HG02870 (cell line): Measurements from ENCODE around the gene CA12.
"Not testable (repeated sequence)": the region's sequence is repeated elsewhere in the genome, so short reads cannot be mapped to it uniquely, and the experiment has no call there.

Source experiments
- ATAC-seq: cut with Tn5 transposase; IDR thresholded peaks from one replicate; pipeline ENCODE4 v1.9.1; 2021; ENCODE audit warnings: mild to moderate bottlenecking, moderate library complexity; ENCODE audit not compliant: unreplicated experiment

The CA12 gene

GRCh38 chr15:63381301-63382204 is at the start of gene CA12:
Gene CA12 (minus strand): TSS chr15:63381846. CDS start chr15:63381720, 126 bp downstream.
- no peak for ATAC-seq

- no peak for ATAC-seq
These were observed 49.3 kb upstream of the CA12 start for GRCh38 chr15:63430766-63431451.

- ATAC-seq = no peak
These were observed 44.9 kb upstream of the CA12 start for GRCh38 chr15:63426552-63426951.

- ATAC-seq = no peak
These were observed 43.9 kb upstream of the CA12 start for GRCh38 chr15:63425426-63425985.

GRCh38 chr15:63422891-63423590 is 41.4 kb upstream of the CA12 start:
- no peak for ATAC-seq

- ATAC-seq = no peak
These were observed 39.8 kb upstream of the CA12 start for GRCh38 chr15:63421433-63421832.

GRCh38 chr15:63420333-63420747 is 38.7 kb upstream of the CA12 start:
- ATAC-seq = no peak

GRCh38 chr15:63418811-63419210 is 37.2 kb upstream of the CA12 start:
- ATAC-seq = no peak

- no peak for ATAC-seq
These were observed 36.1 kb upstream of the CA12 start for GRCh38 chr15:63417721-63418120.

GRCh38 chr15:63417274-63417673 is 35.6 kb upstream of the CA12 start:
- not testable (repeated sequence) for ATAC-seq

- ATAC-seq = no peak
These were observed 33.0 kb upstream of the CA12 start for GRCh38 chr15:63414474-63415120.

- no peak for ATAC-seq
These were observed 30.9 kb upstream of the CA12 start for GRCh38 chr15:63412551-63412950.

GRCh38 chr15:63411866-63412265 is 30.2 kb upstream of the CA12 start:
- ATAC-seq = no peak

- no peak for ATAC-seq
These were observed 27.5 kb upstream of the CA12 start for GRCh38 chr15:63409179-63409578.

- ATAC-seq = no peak
These were observed 26.9 kb upstream of the CA12 start for GRCh38 chr15:63408524-63408923.

GRCh38 chr15:63407612-63408011 is 26.0 kb upstream of the CA12 start:
- ATAC-seq = no peak

GRCh38 chr15:63405683-63406390 is 24.2 kb upstream of the CA12 start:
- no peak for ATAC-seq

GRCh38 chr15:63405159-63405558 is 23.5 kb upstream of the CA12 start:
- ATAC-seq = no peak

- ATAC-seq = no peak
These were observed 21.8 kb upstream of the CA12 start for GRCh38 chr15:63403254-63403945.
